Omental fat pad (tissue), 4 donors: ENCODE data around the gene WDR55. TPM values are rescaled to one million over a fixed set of nuclear protein-coding genes. Genes with fewer than 3 reads are reported as not detected.
"Not testable (repeated sequence)": the region's sequence is repeated elsewhere in the genome, so short reads cannot be mapped to it uniquely, and the experiment has no call there.

ENCODE experiments used
- ATAC-seq: fragments of 150-250 bp; one replicate; pipeline ENCODE4 v1.9.1; 2016; ENCODE audit warnings: mild to moderate bottlenecking, moderate library complexity; ENCODE audit not compliant: low FRiP score
- DNase-seq: peaks from one replicate; pipeline ENCODE4 v3.0.0-alpha.2; 2019; ENCODE audit warnings: low spot score
- CTCF ChIP-seq, 3 donors: fragments of 450-650 bp; IDR thresholded peaks; one replicate each; pipeline ENCODE4 v1.5.1; 2016 to 2017; ENCODE audit warnings: antibody characterized with exemption in 3 of 3, mild to moderate bottlenecking in 3 of 3, moderate library complexity in 2 of 3
- small RNA-seq: library from RNA; depleted of rRNA; stranded (forward); fragments of <200 nt; gene quantifications from one replicate; pipeline ENCODE3, GENCODE V24; 2016
- total RNA-seq, 4 donors: library from RNA; depleted of rRNA; stranded (reverse); fragments of >200 nt; gene quantifications; one replicate each; pipeline ENCODE4 v1.1.0, GENCODE V29; 2016

WDR55 gene
- total RNA-seq, 4 donors from 2014 or later: 21.2 to 29.9 (median 25.2) TPM

- DNase-seq (no peak), ATAC-seq (no peak)
- no peak for TF ChIP-seq CTCF (IDR thresholded peaks at IDR 0.05)
Observed at GRCh38 chr5:140713562-140714094, 48.9 kb downstream of the WDR55 start.

DNA sequence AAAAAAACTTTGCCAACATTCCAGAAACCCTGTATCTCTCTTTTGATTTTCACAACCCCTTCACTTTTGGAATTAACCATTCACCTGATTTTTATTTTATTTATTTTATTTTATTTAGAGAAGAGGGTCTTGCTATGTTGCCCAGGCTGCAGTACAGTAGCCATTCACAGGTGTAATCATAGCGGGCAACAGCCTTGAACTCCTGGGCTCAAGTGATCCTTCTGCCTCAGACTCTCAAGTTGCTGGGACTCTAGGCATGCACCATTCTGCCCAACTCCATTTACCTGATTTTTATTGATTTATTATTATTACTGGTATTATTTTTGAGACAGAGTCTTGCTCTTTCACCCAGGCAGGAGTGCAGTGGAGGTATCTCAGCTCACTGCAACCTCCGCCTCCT, 51.5 kb downstream of the WDR55 start:
- not testable (repeated sequence) for DNase-seq, ATAC-seq

DNA sequence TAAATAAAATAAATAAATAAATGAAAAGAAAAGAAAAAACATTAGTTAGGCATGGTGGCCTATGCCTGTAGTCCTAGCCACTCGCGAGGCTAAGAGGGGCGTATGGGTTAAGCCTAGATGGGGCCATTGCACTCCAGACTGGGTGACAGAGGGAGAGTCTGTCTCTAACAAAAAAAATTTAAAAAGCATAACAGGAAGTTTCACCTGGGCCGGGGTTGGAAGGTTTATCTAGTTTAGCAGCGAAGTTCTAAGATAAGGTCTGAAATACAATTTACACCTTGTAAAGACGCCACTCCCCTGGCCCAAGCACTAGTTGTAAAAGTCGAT, 53.5 kb downstream of the WDR55 start:
- ATAC-seq (no peak), DNase-seq (no peak)
- TF ChIP-seq CTCF (IDR thresholded peaks at IDR 0.05): no peak

- DNase-seq, ATAC-seq: not testable (repeated sequence)
Observed at GRCh38 chr5:140720738-140721137, 56.0 kb downstream of the WDR55 start.

DNA sequence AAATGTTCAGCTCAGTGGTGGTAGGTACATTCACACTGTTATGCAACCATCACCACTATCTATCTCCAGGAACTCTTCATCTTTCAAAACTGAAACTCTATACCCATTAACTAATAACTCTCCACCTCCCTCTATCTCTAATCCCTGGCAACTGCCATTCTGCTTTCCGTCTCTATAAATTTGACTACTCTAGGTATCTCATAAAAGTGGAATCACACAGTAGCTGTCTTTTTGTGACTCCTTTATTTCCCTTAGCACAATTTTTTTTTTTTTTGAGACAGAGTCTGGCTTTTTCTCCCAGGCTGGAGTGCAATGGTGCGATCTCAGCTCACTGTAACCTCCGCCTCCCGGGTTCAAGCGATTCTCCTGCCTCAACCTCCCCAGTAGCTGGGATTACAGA, 56.7 kb downstream of the WDR55 start:
- ATAC-seq, DNase-seq: not testable (repeated sequence)

Small RNA genes lying within 50 kb of the gene (small RNA-seq; reads per million reads assigned to genes)
- gene VTRNA1-1: 139 reads per million, percentile 97 among the genes with 10 or more reads in this experiment
- gene VTRNA1-2: 9.9 reads per million, percentile 88 among the genes with 10 or more reads in this experiment

Other genes starting within 250 kb of the WDR55 start
- 10 to 100 TPM; 22.9 to 35.7 (median 31.5) TPM for gene EIF4EBP3, start 117.2 kb upstream of the WDR55 start, total RNA-seq
- 10 to 100 TPM; 18.1 to 44.2 (median 24.3) TPM for gene SRA1, start 107.4 kb upstream of the WDR55 start, total RNA-seq
- 10 to 100 TPM; 13.5 to 55.9 (median 33.2) TPM for gene APBB3, start 100.3 kb upstream of the WDR55 start, total RNA-seq
- 10 to 100 TPM; 25.1 to 55.1 (median 38.1) TPM for gene SLC35A4, start 100.1 kb upstream of the WDR55 start, total RNA-seq
- gene CD14, start 31.7 kb upstream of the WDR55 start, total RNA-seq: 100 to 1,000 TPM; 129 to 173 (median 158) TPM
- 10 to 100 TPM; 18.7 to 96.9 (median 29.8) TPM for gene TMCO6, start 25.5 kb upstream of the WDR55 start, total RNA-seq
- 10 to 100 TPM; 39.3 to 79.3 (median 62.2) TPM for gene NDUFA2, start 17.3 kb upstream of the WDR55 start, total RNA-seq
- gene IK, start 17.1 kb upstream of the WDR55 start, total RNA-seq: 100 to 1,000 TPM in 2 of 4 donors, 10 to 100 TPM in 2; 76.0 to 129 (median 105) TPM
- gene DND1, start 8.7 kb downstream of the WDR55 start, total RNA-seq: 1 to 10 TPM in 2 of 4 donors, under 1 TPM in 2; 0.84 to 2.5 (median 1.3) TPM
- gene HARS1, start 26.5 kb downstream of the WDR55 start, total RNA-seq: 10 to 100 TPM; 49.6 to 76.6 (median 58.8) TPM
- 10 to 100 TPM; 11.9 to 30.9 (median 20.6) TPM for gene HARS2, start 26.6 kb downstream of the WDR55 start, total RNA-seq
- 10 to 100 TPM; 38.3 to 49.6 (median 47.0) TPM for gene ZMAT2, start 35.5 kb downstream of the WDR55 start, total RNA-seq
- gene PCDHA1, start 121.2 kb downstream of the WDR55 start, total RNA-seq: not detected
- under 1 TPM in 3 of 4 donors, not detected in 1; 0.12 to 0.93 (median 0.47) TPM for gene PCDHA2, start 129.9 kb downstream of the WDR55 start, total RNA-seq
- 1 to 10 TPM in 1 of 4 donors, under 1 TPM in 3; 0.25 to 3.1 (median 0.56) TPM for gene PCDHA3, start 136.2 kb downstream of the WDR55 start, total RNA-seq
- 1 to 10 TPM in 3 of 4 donors, under 1 TPM in 1; 0.60 to 1.5 (median 1.1) TPM for gene PCDHA4, start 142.2 kb downstream of the WDR55 start, total RNA-seq
- under 1 TPM in 3 of 4 donors, not detected in 1; 0.31 to 0.47 (median 0.46) TPM for gene PCDHA5, start 156.7 kb downstream of the WDR55 start, total RNA-seq
- gene PCDHA6, start 163.1 kb downstream of the WDR55 start, total RNA-seq: 1 to 10 TPM in 2 of 4 donors, under 1 TPM in 2; 0.12 to 1.5 (median 0.99) TPM
- gene PCDHA7, start 169.4 kb downstream of the WDR55 start, total RNA-seq: 1 to 10 TPM in 2 of 4 donors, under 1 TPM in 2; 0.12 to 1.4 (median 0.86) TPM
- under 1 TPM; 0.13 to 0.79 (median 0.35) TPM for gene PCDHA8, start 176.3 kb downstream of the WDR55 start, total RNA-seq
- gene PCDHA9, start 183.5 kb downstream of the WDR55 start, total RNA-seq: under 1 TPM in 3 of 4 donors, not detected in 1; 0.44 to 0.79 (median 0.56) TPM
- gene PCDHA10, start 191.0 kb downstream of the WDR55 start, total RNA-seq: 1 to 10 TPM in 2 of 4 donors, under 1 TPM in 2; 0.48 to 2.5 (median 1.5) TPM
- gene PCDHA11, start 204.1 kb downstream of the WDR55 start, total RNA-seq: 1 to 10 TPM in 1 of 4 donors, under 1 TPM in 3; 0.16 to 1.2 (median 0.49) TPM
- 1 to 10 TPM in 2 of 4 donors, under 1 TPM in 2; 0.69 to 4.9 (median 1.1) TPM for gene PCDHA12, start 210.4 kb downstream of the WDR55 start, total RNA-seq
- gene PCDHA13, start 217.2 kb downstream of the WDR55 start, total RNA-seq: 1 to 10 TPM in 3 of 4 donors, under 1 TPM in 1; 0.96 to 1.4 (median 1.2) TPM